K562 (cell line): ENCODE measurements around the gene NDUFA13. TPM values are rescaled to one million over a fixed set of nuclear protein-coding genes. Genes with fewer than 3 reads are reported as not detected.
A peak's percentile ranks its signal among the peaks of the same experiment; 100 is the strongest.

Source experiments
- ATAC-seq: fragments of 200-7000 bp; cut with Tn5 transposase; 3 replicates; pipeline ENCODE4 v1.9.1; 2020; ENCODE audit warnings: moderate library complexity
- BruUV-seq: library from RNA; stranded (reverse); fragments of 400-500 nt; replicated peaks from 2 replicates; lab custom pipeline; 2021; lab: Mats Ljungman, UMichigan
- CTCF ChIA-PET: fragments of 300-600 bp; formaldehyde crosslinking; extraction: SDS; loops from one replicate; lab custom pipeline; 2021; ENCODE audit warnings: low intra/inter-chr PET ratio; lab: Yijun Ruan, JAX
- POLR2A ChIA-PET: fragments of 300-600, 350-650 bp; sonication (Branson Sonifier 250); formaldehyde crosslinking; extraction: SDS; loops from one replicate; lab custom pipeline; 2021; ENCODE audit warnings: antibody characterized with exemption, inconsistent platforms; lab: Yijun Ruan, JAX
- DNase-seq, 4 experiments: peaks; one replicate each; pipeline versions ENCODE4 v3.0.0 to v3.0.0-alpha.2; 2011 to 2018; ENCODE audit warnings: low spot score in 3 of 4, mixed read lengths in 3 of 4; ENCODE audit errors: extremely low read depth in 1 of 4
- FAIRE-seq: peaks from 2 replicates; lab custom pipeline; 2011; peaks lifted over from hg19 to GRCh38; lab: Jason Lieb, UNC
- H2AFZ ChIP-seq: 2 replicates; pipeline ENCODE4 v1.6.0; 2011; ENCODE audit warnings: low read depth, low read length, control low read depth, inconsistent platforms
- H3K27ac ChIP-seq: fragments of 200-600 bp; 3 replicates; pipeline ENCODE4 v1.8.0; 2011; ENCODE audit warnings: low read depth, mild to moderate bottlenecking, control low read depth, inconsistent platforms, low read length, moderate library complexity, mixed read lengths; ENCODE audit errors: extremely low read depth
- H3K27me3 ChIP-seq, 2 experiments: fragments of 300-600 bp in 1 of 2; 2 replicates in 1 of 2; 3 replicates in 1 of 2; pipeline versions ENCODE4 v1.6.0 to v1.8.0; 2011; ENCODE audit warnings: inconsistent platforms in 2 of 2, low read length in 2 of 2, mild to moderate bottlenecking in 1 of 2, mixed read lengths in 1 of 2, moderate library complexity in 1 of 2; ENCODE audit not compliant: control insufficient read depth in 2 of 2, insufficient read depth in 2 of 2
- H3K36me3 ChIP-seq: fragments of 300-600 bp; 3 replicates; pipeline ENCODE4 v1.8.0; 2011; ENCODE audit warnings: mild to moderate bottlenecking, low read length, inconsistent platforms; ENCODE audit not compliant: control insufficient read depth, insufficient read depth
- H3K4me1 ChIP-seq, 2 experiments: fragments of 200-600 bp in 1 of 2; replicated peaks in 1 of 2; 2 replicates in 1 of 2; 3 replicates in 1 of 2; pipeline versions ENCODE4 v1.5.1 to v1.8.0; 2011; ENCODE audit warnings: inconsistent platforms in 2 of 2, low read length in 2 of 2, mild to moderate bottlenecking in 1 of 2, mixed read lengths in 1 of 2, moderate library complexity in 1 of 2; ENCODE audit not compliant: control insufficient read depth in 2 of 2, insufficient read depth in 2 of 2
- H3K4me2 ChIP-seq: 2 replicates; pipeline ENCODE4 v1.6.1; 2011; ENCODE audit warnings: low read length, control low read depth, inconsistent platforms, mixed read lengths; ENCODE audit not compliant: insufficient read depth
- H3K4me3 ChIP-seq: fragments of 200-600 bp; sonication (generic), shearing (Covaris generic); 2 replicates; pipeline ENCODE4 v1.5.1; 2016; ENCODE audit warnings: control low read depth, inconsistent platforms
- H3K79me2 ChIP-seq: fragments of 200-600 bp; 3 replicates; pipeline ENCODE4 v1.8.0; 2011; ENCODE audit warnings: low read length, inconsistent platforms; ENCODE audit not compliant: control insufficient read depth, insufficient read depth
- H3K9ac ChIP-seq, 2 experiments: 2 replicates each; pipeline versions ENCODE4 v1.6.0 to v1.6.1; 2011; ENCODE audit warnings: low read depth in 2 of 2, low read length in 2 of 2, control low read depth in 1 of 2, inconsistent platforms in 1 of 2, mild to moderate bottlenecking in 1 of 2, mixed read lengths in 1 of 2; ENCODE audit not compliant: insufficient read depth in 1 of 2
- H3K9me1 ChIP-seq: one replicate; pipeline ENCODE4 v1.6.0; 2011; ENCODE audit warnings: inconsistent platforms, mild to moderate bottlenecking, low read length, moderate library complexity; ENCODE audit not compliant: control insufficient read depth, insufficient read depth
- H3K9me3 ChIP-seq: replicated peaks from 2 replicates; pipeline ENCODE4 v1.5.1; 2011; ENCODE audit warnings: low read depth, low read length, inconsistent platforms; ENCODE audit not compliant: control insufficient read depth, insufficient read depth
- H4K20me1 ChIP-seq: replicated peaks from 2 replicates; pipeline ENCODE4 v1.6.1; 2011; ENCODE audit warnings: low read length, inconsistent platforms, mixed read lengths; ENCODE audit not compliant: control insufficient read depth, insufficient read depth
- POLR2G ChIP-seq: fragments of 200-400 bp; formaldehyde crosslinking; IDR thresholded peaks from 2 replicates; pipeline ENCODE4 v1.6.1; 2017; ENCODE audit warnings: low read depth, mild to moderate bottlenecking, antibody characterized with exemption, low read length, moderate library complexity
- ZNF507 ChIP-seq: conservative IDR thresholded peaks from 2 replicates; pipeline ENCODE4 v1.6.1; 2017; ENCODE audit warnings: missing genetic modification characterization, missing compliant biosample characterization
- WGBS: fragments of 100-300 bp; shearing (Covaris generic); methylation state at CpG from one replicate; pipeline ENCODE4 v1.1.6; 2016; ENCODE audit warnings: low coverage, mixed read lengths; ENCODE audit not compliant: insufficient coverage; ENCODE audit errors: missing lambda C conversion rate; 5-methylcytosine and 5-hydroxymethylcytosine counted together
- in situ Hi-C: fragments of 300-500 bp; cut with MboI; formaldehyde crosslinking; loops from 4 replicates; pipeline ENCODE4 v1.15.0; 2018; ENCODE audit warnings: inconsistent platforms, mixed read lengths
- intact Hi-C: fragments of 100-400 bp; cut with micrococcal nuclease; formaldehyde crosslinking; loops from 2 replicates; pipeline ENCODE4 v1.14.2; 2022
- polyA plus RNA-seq, 8 experiments: library from polyadenylated mRNA; depleted of rRNA in 4 of 8; stranded (reverse) in 5 of 8; unstranded in 3 of 8; fragments of >200 nt; fragmentation: Nextera tagmentation in 2 of 8; fragmentation: Illumina TruSeq in 1 of 8; extraction: Ambion mirVana in 2 of 8; extraction: Trizol in 1 of 8; gene quantifications; 2 replicates each; pipeline versions ENCODE4 v1.2.1 to v1.2.3, GENCODE V29; 2011 to 2014; ENCODE audit warnings: inconsistent platforms in 1 of 8, missing spikeins in 1 of 8
- total RNA-seq, 7 experiments: library from RNA; depleted of rRNA in 6 of 7; stranded (reverse); fragments of >200 nt in 6 of 7; fragmentation: Illumina TruSeq in 2 of 7; extraction: Trizol in 2 of 7; gene quantifications; 2 replicates each; pipeline versions ENCODE4 v1.2.1 to v1.2.3, GENCODE V29; 2011 to 2021; ENCODE audit warnings: low replicate concordance in 1 of 7

The NDUFA13 gene
- total and polyA plus RNA-seq, 9 of the 15 experiments (the other 6 are each of a cell fraction or from before 2014, with no cell fraction given): 146 to 596 (median 429) TPM

GRCh38 chr19:19502808-19503602, 13.0 kb upstream of the NDUFA13 start:
- intact Hi-C loops: no loop called here
- no peaks in the 10 kb centered on the region for H3K27me3 ChIP-seq
- no peaks in the 10 kb centered on the region for H3K9me3 ChIP-seq
- no peak overlapping the region for H3K4me2 ChIP-seq
- peaks cover 0 to 25% of the 10 kb centered on the region in 2 experiments; a peak in 2 of 5 replicates for H3K4me1 ChIP-seq
- peaks cover 96% of the 10 kb centered on the region; the same call in 2 of the 3 replicates for H3K36me3 ChIP-seq
- ChIA-PET CTCF (no interaction called here), POLR2A (no interaction called here)
- in situ Hi-C loops: no loop called here
- H3K79me2 ChIP-seq: no peaks in the 10 kb centered on the region
- TF ChIP-seq ZNF507 (tag): no peak
- TF ChIP-seq POLR2G: 0 out of 2 replicates have a peak, but pooled peaks have one; percentile 15
- TF ChIP-seq, all 486 proteins: peak for 1
- FAIRE-seq (no peak), DNase-seq (no peak), ATAC-seq (no peak)
- peak overlapping the region in 1 of 2 experiments; percentile 33; a peak in 1 of 4 replicates for H3K9ac ChIP-seq
- H4K20me1 ChIP-seq: no peaks in the 10 kb centered on the region
- no peaks in the 10 kb centered on the region for H3K9me1 ChIP-seq
- no peak overlapping the region for H2AFZ ChIP-seq
- BruUV-seq: no TSS peak
- 88% methylated on average over 14 of the region's 18 CpGs for WGBS
- H3K4me3 ChIP-seq: no peak overlapping the region
- no peak overlapping the region for H3K27ac ChIP-seq
